Measurements from ENCODE around the gene LECT2. TPM values are rescaled to one million over a fixed set of nuclear protein-coding genes. Genes with fewer than 3 reads are reported as not detected.

LECT2 gene
- total RNA-seq, 1 donor from 2014 or later, result not detected

DNA sequence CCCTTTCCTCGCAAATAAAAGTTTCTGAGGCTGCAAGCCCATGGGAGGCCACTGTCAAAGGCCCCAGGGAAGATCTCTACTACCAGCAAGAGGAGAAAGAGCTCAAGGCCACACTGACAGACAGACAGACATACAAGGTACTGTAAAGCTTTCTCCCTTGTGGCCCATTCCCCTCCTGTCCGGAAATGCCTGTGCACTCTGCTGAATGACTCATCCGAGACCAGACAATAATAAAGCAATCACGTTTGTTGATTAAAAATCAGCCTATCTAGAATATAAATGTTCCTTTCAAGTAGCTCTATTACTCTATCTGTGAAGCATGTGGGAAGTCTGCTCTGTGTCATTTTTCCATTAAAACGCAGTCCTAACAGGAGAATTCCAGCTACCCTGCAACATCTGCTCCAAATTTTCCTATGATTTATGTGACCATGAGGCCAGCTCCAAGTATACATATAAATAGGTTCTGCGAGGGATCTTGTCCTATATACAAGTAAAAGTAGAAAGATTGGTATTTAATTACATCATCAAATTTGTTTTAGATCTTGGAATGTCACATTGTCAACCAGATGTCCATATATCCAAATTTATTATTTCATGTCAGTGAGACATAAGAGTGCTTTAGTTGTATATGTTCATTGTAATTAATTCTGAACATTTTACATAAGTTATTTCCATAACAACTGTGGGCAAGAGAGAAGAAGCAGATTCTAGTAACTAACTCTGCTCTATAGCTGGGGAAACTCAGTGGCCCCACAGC lies 39.3 kb upstream of the LECT2 start:
- no peak for FAIRE-seq
- no peaks in the 10 kb centered on the region for H3K27me3 ChIP-seq (ENCODE audit: control insufficient read depth, insufficient read depth, low read length)
- TF ChIP-seq, protein P1, sequence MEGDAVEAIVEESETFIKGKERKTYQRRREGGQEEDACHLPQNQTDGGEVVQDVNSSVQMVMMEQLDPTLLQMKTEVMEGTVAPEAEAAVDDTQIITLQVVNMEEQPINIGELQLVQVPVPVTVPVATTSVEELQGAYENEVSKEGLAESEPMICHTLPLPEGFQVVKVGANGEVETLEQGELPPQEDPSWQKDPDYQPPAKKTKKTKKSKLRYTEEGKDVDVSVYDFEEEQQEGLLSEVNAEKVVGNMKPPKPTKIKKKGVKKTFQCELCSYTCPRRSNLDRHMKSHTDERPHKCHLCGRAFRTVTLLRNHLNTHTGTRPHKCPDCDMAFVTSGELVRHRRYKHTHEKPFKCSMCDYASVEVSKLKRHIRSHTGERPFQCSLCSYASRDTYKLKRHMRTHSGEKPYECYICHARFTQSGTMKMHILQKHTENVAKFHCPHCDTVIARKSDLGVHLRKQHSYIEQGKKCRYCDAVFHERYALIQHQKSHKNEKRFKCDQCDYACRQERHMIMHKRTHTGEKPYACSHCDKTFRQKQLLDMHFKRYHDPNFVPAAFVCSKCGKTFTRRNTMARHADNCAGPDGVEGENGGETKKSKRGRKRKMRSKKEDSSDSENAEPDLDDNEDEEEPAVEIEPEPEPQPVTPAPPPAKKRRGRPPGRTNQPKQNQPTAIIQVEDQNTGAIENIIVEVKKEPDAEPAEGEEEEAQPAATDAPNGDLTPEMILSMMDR (IDR thresholded peaks at IDR 0.05; ENCODE audit: insufficient read depth, low read length, severe bottlenecking), result no peak
- no peaks in the 10 kb centered on the region for H3K36me3 ChIP-seq (ENCODE audit: control insufficient read depth, insufficient read depth, low read length)
- peak; percentile 47 for DNase-seq (ENCODE audit: low read depth)
- H3K4me3 ChIP-seq (ENCODE audit: low read depth, low read length), result no peak overlapping the region

DNA sequence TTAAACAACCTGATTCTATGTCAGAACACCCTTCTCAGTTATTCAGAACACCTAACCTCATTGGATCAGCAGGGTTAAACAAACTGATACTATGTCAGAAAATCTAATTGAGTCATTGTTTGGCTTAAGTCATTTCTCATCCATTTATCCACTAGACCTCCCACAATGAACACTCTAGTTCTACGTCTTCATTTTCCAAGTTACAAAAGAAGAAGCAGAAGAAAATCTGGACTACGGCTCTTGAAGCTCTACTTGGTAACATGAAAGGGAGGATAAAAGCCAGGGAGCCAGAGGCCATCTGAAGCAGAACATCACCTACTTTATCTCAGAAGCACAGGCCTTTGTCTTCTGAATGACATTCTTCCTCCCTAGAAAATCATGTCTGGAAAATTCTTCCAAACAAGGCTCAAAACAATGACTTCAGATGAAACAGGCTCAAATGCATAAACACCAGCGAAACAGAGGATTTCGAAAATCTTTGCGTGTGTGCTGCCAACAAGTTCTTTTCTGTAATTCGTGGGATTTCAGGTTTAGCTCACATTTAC lies 38.6 kb upstream of the LECT2 start:
- TF ChIP-seq, protein P1 (IDR thresholded peaks at IDR 0.05; ENCODE audit: insufficient read depth, low read length, severe bottlenecking), result no peak
- DNase-seq (ENCODE audit: low read depth) (peak; percentile 61), FAIRE-seq (no peak)
- no peaks in the 10 kb centered on the region for H3K36me3 ChIP-seq (ENCODE audit: control insufficient read depth, insufficient read depth, low read length)
- no peaks in the 10 kb centered on the region for H3K27me3 ChIP-seq (ENCODE audit: control insufficient read depth, insufficient read depth, low read length)
- H3K4me3 ChIP-seq (ENCODE audit: low read depth, low read length), result no peak overlapping the region

DNA sequence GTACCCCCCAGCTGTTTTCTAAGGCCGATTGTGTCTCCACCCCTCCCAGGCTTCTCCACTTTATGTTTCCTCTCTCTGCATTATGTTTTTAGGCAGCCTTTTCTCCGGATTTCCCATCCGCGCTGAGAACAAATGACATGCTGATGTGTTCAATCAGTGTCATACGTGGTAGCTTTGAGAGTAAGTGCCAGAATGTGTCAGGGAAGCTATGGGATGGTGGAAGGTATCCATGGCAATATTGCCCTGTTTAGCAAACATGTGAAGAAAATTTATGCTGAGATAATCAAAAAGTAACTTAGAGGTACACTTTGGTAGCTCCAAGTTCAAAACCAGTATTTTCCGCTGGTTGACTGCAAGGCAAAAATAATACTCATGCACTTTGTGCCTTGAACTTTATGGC lies 36.6 kb upstream of the LECT2 start:
- TF ChIP-seq, protein P1 (IDR thresholded peaks at IDR 0.05; ENCODE audit: insufficient read depth, low read length, severe bottlenecking), result no peak
- Histone ChIP-seq H3K36me3 (ENCODE audit: control insufficient read depth, insufficient read depth, low read length) (no peaks in the 10 kb centered on the region), H3K27me3 (ENCODE audit: control insufficient read depth, insufficient read depth, low read length) (no peaks in the 10 kb centered on the region), H3K4me3 (ENCODE audit: low read depth, low read length) (no peak overlapping the region)
- DNase-seq (ENCODE audit: low read depth), result no peak
- FAIRE-seq, result no peak

DNA sequence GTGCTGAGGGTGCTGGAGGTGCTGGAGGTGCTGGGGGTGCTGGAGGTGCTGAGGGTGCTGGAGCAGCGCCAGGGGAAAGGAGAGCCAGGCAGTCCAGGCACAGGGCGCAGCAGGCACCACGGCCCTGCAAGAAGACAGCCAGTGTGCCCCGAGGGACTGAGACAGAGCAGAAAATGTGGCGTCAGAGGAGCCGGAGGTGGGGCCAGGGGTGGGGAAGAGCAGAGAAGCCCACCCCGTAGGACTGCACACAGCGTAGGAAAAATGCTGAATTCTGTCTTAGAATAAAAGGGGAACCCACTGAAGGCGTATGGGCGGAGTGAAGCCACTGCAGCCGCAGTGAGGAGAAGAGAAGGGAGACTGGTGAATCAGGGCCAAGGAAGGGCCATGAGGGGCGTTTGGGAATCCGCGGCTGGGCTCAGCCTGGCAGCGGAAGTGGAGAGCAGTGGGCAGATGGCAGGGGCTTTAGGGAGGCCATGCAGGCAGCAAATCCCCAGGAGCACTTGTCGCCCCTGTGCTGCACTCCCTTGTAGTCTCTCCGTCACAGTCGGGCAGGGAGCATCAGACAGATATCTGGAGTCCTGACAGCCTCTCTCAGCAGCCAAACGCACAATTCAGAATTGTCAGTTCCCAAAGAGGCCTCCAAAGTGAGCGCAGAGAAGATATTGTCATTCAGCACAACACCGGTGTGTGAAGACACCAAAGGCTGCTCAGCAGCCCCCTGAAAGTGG lies 35.9 kb upstream of the LECT2 start:
- Histone ChIP-seq H3K36me3 (ENCODE audit: control insufficient read depth, insufficient read depth, low read length) (no peaks in the 10 kb centered on the region), H3K4me3 (ENCODE audit: low read depth, low read length) (no peak overlapping the region), H3K27me3 (ENCODE audit: control insufficient read depth, insufficient read depth, low read length) (no peaks in the 10 kb centered on the region)
- FAIRE-seq (no peak), DNase-seq (ENCODE audit: low read depth) (no peak)
- TF ChIP-seq, protein P1 (IDR thresholded peaks at IDR 0.05; ENCODE audit: insufficient read depth, low read length, severe bottlenecking), result no peak

DNA sequence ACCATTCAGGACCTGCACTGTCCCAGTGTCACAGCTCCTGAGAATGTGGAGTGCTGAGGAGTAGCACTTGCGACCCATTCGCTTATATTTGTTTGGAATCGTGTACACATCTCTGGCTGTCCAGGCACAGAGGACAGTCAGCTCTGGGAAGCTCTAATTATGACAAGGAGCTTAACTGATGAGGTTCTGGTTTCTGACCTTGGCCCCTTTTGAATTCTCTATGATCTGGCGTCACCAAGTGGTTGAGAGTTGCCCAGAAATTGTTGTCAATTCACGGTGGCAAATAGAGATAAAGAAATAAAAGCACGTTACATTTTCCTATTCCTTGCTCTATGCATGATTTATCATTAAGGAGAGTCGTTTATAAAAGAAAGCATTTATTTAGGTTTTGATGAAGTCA lies 34.9 kb upstream of the LECT2 start:
- no peaks in the 10 kb centered on the region for H3K36me3 ChIP-seq (ENCODE audit: control insufficient read depth, insufficient read depth, low read length)
- no peaks in the 10 kb centered on the region for H3K27me3 ChIP-seq (ENCODE audit: control insufficient read depth, insufficient read depth, low read length)
- no peak for FAIRE-seq
- TF ChIP-seq, protein P1 (IDR thresholded peaks at IDR 0.05; ENCODE audit: insufficient read depth, low read length, severe bottlenecking), result no peak
- no peak for DNase-seq (ENCODE audit: low read depth)
- no peak overlapping the region for H3K4me3 ChIP-seq (ENCODE audit: low read depth, low read length)

Measured in bronchial epithelial cell (primary cell).